Gastrocnemius medialis (tissue), 4 donors: ENCODE results near the gene MS4A18. TPM values are rescaled to one million over a fixed set of nuclear protein-coding genes. Genes with fewer than 3 reads are reported as not detected.

Experiments used
- ATAC-seq, 2 donors: fragments of 150-250 bp; one replicate each; pipeline ENCODE4 v1.9.1; 2016
- DNase-seq, 2 donors: peaks; one replicate each; pipeline ENCODE4 v3.0.0-alpha.2; 2019
- H3K27ac ChIP-seq, 4 donors: fragments of 200-600 bp; sonication (generic); 1 replicate in 1 of 4; 2 replicates in 3 of 4; pipeline ENCODE4 v1.5.1; 2016 to 2018; ENCODE audit warnings: mild to moderate bottlenecking in 2 of 4, moderate library complexity in 1 of 4
- H3K27me3 ChIP-seq, 3 donors: fragments of 200-600 bp; sonication (generic) in 2 of 3; 1 replicate in 1 of 3; 2 replicates in 2 of 3; pipeline versions ENCODE4 v1.5.1 to v1.6.0; 2016 to 2019; ENCODE audit warnings: mild to moderate bottlenecking in 1 of 3, moderate library complexity in 1 of 3
- H3K36me3 ChIP-seq, 2 donors: fragments of 200-600 bp; sonication (generic) in 1 of 2; one replicate each; pipeline ENCODE4 v1.5.1; 2017 to 2018
- H3K4me1 ChIP-seq, 2 donors: fragments of 200-600 bp; sonication (generic) in 1 of 2; one replicate each; pipeline ENCODE4 v1.5.1; 2016 to 2017; ENCODE audit warnings: mild to moderate bottlenecking in 2 of 2
- H3K4me3 ChIP-seq, 4 donors: fragments of 200-600 bp; sonication (generic) in 3 of 4; 1 replicate in 1 of 4; 2 replicates in 3 of 4; pipeline ENCODE4 v1.5.1; 2016 to 2019; ENCODE audit warnings: mild to moderate bottlenecking in 2 of 4
- H3K9me3 ChIP-seq, 3 donors: fragments of 200-600 bp; sonication (generic) in 2 of 3; 1 replicate in 1 of 3; 2 replicates in 2 of 3; pipeline ENCODE4 v1.5.1; 2016 to 2019
- CTCF ChIP-seq, 5 experiments: fragments of 450-650 bp in 3 of 5; fragments of 200-600 bp in 2 of 5; sonication (generic) in 2 of 5; IDR thresholded peaks in 4 of 5; conservative IDR thresholded peaks in 1 of 5; 1 replicate in 4 of 5; 2 replicates in 1 of 5; pipeline ENCODE4 v1.5.1; 2016 to 2019; ENCODE audit warnings: antibody characterized with exemption in 5 of 5, mild to moderate bottlenecking in 3 of 5, moderate library complexity in 3 of 5
- POLR2A ChIP-seq, 2 donors: fragments of 450-650 bp; IDR thresholded peaks; one replicate each; pipeline ENCODE4 v1.6.1; 2017; ENCODE audit warnings: antibody characterized with exemption in 2 of 2, mild to moderate bottlenecking in 2 of 2, moderate library complexity in 2 of 2
- in situ Hi-C, 4 donors: fragments of 200-750 bp; cut with MboI; loops; one replicate each; pipeline versions ENCODE4 v1.15.0 to v1.8.0; 2017; ENCODE audit warnings: low sequenced_read_pairs in 4 of 4
- intact Hi-C: fragments of 100-400 bp; cut with DNase I; formaldehyde crosslinking; loops from one replicate; pipeline ENCODE4 v1.15.1; 2023; ENCODE audit warnings: low total_unique reads
- total RNA-seq, 4 donors: library from RNA; depleted of rRNA; stranded (reverse); fragments of >200 nt; gene quantifications; one replicate each; pipeline versions ENCODE4 v1.1.0 to v1.2.3, GENCODE V29; 2016

MS4A18 gene
- total RNA-seq, 4 donors from 2014 or later = not detected

GRCh38 chr11:60788401-60789125 lies 64.0 kb downstream of the MS4A18 start:
- in situ Hi-C loops (no loop called here), intact Hi-C loops (no loop called here)
- DNase-seq (no peak), ATAC-seq (no peak)
- H3K27ac ChIP-seq = no peak overlapping the region
- no peak overlapping the region for H3K4me3 ChIP-seq
- H3K27me3 ChIP-seq = no peaks in the 10 kb centered on the region
- H3K4me1 ChIP-seq = no peaks in the 10 kb centered on the region
- no peaks in the 10 kb centered on the region for H3K9me3 ChIP-seq
- TF ChIP-seq CTCF (IDR thresholded peaks at IDR 0.05 in 4 of 5, conservative IDR thresholded peaks at IDR 0.05 in 1 of 5) (no peak), POLR2A (IDR thresholded peaks at IDR 0.05) (no peak)
- H3K36me3 ChIP-seq = no peaks in the 10 kb centered on the region

DNA sequence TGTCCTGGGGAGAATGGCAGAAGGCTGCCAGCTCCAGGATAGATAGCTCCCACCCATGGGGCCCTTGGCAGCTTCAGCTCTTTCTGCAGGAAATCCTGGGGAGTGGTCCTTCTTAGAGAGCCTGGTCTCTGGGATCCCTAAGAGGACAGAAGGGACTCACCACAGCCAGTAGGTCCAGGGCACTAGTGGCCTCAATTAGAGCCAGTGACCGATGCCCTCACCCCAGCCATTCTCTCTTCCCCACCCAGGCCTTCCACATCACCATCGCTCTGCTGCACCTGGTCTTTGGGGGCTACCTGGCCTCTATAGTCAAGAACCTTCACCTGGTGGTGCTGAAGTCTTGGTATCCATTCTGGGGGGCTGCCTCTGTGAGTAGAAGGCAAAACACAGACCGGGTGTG lies 66.2 kb downstream of the MS4A18 start:
- Histone ChIP-seq H3K4me3 (no peak overlapping the region), H3K4me1 (no peaks in the 10 kb centered on the region), H3K27ac (no peak overlapping the region), H3K27me3 (no peaks in the 10 kb centered on the region), H3K9me3 (no peaks in the 10 kb centered on the region), H3K36me3 (no peaks in the 10 kb centered on the region)
- no peak for ATAC-seq
- in situ Hi-C loops (no loop called here), intact Hi-C loops (no loop called here)
- TF ChIP-seq CTCF (IDR thresholded peaks at IDR 0.05 in 4 of 5, conservative IDR thresholded peaks at IDR 0.05 in 1 of 5) = no peak
- no peak for TF ChIP-seq POLR2A (IDR thresholded peaks at IDR 0.05)
- no peak for DNase-seq

DNA sequence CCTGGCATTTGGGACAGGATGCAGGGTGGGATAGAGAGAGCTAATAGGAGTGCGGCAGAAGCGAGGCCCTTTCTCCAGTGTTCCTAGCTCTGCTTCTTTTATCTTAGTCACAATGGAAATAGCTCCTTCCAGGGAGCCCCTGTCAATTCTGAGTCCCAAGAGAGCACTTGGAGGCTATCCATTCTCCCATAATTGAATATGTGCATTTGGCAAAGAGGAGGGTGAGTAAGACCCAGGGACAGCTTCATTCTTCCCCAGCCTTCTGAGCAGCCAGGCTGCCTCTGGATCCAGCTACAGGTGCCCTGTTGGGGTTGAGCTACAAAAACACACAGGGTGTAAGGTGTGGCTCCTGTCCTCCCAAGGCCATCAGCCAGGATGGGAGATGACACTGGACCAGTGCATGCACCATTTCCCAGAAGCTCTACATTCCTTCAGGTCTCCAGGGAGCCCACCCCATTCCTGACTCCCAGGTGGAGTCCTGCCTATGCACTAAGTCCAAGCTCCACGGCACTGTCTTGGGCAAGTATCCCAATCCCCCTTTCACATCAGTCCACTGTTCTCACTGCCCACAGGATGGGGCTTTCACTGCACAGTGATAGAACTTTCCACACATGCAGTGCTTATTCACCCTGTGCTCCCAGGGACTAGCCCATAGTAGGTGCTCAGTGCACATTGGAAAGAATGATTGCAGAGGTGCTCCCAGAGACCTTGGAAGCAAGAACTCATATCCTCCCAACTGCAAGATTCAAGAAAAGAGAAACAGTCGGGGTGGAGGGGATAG lies 66.8 kb downstream of the MS4A18 start:
- Histone ChIP-seq H3K27me3 (no peaks in the 10 kb centered on the region), H3K4me3 (no peak overlapping the region), H3K4me1 (no peaks in the 10 kb centered on the region), H3K27ac (no peak overlapping the region), H3K36me3 (no peaks in the 10 kb centered on the region), H3K9me3 (no peaks in the 10 kb centered on the region)
- in situ Hi-C loops = no loop called here
- no peak for DNase-seq
- TF ChIP-seq POLR2A (IDR thresholded peaks at IDR 0.05) = no peak
- no peak for TF ChIP-seq CTCF (IDR thresholded peaks at IDR 0.05 in 4 of 5, conservative IDR thresholded peaks at IDR 0.05 in 1 of 5)
- intact Hi-C loops = no loop called here
- no peak for ATAC-seq

GRCh38 chr11:60792521-60792920 lies 68.0 kb downstream of the MS4A18 start:
- no peak overlapping the region for H3K4me3 ChIP-seq
- no peak for ATAC-seq
- no peaks in the 10 kb centered on the region for H3K36me3 ChIP-seq
- no peak for TF ChIP-seq CTCF (IDR thresholded peaks at IDR 0.05 in 4 of 5, conservative IDR thresholded peaks at IDR 0.05 in 1 of 5)
- TF ChIP-seq POLR2A (IDR thresholded peaks at IDR 0.05) = no peak
- H3K27ac ChIP-seq = no peak overlapping the region
- intact Hi-C loops (no loop called here), in situ Hi-C loops (no loop called here)
- DNase-seq = no peak
- no peaks in the 10 kb centered on the region for H3K27me3 ChIP-seq
- H3K4me1 ChIP-seq = no peaks in the 10 kb centered on the region
- no peaks in the 10 kb centered on the region for H3K9me3 ChIP-seq

Other genes starting within 250 kb of the MS4A18 start
- gene MS4A12, start 231.9 kb upstream of the MS4A18 start, total RNA-seq = under 1 TPM in 1 of 4 donors, not detected in 3; 0.75 TPM
- not detected for gene MS4A13, start 209.3 kb upstream of the MS4A18 start, total RNA-seq
- under 1 TPM in 2 of 4 donors, not detected in 2; 0.36 to 0.44 TPM for gene MS4A8, start 25.1 kb upstream of the MS4A18 start, total RNA-seq
- not detected for gene MS4A15, start 32.1 kb downstream of the MS4A18 start, total RNA-seq
- gene MS4A10, start 60.6 kb downstream of the MS4A18 start, total RNA-seq = not detected
- 10 to 100 TPM; 23.8 to 36.2 (median 33.2) TPM for gene CCDC86, start 117.4 kb downstream of the MS4A18 start, total RNA-seq
- 1 to 10 TPM in 2 of 4 donors, under 1 TPM in 2; 0.40 to 4.3 (median 1.3) TPM for gene PTGDR2, start 131.2 kb downstream of the MS4A18 start, total RNA-seq
- gene ZP1, start 142.8 kb downstream of the MS4A18 start, total RNA-seq = not detected
- gene PRPF19, start 181.9 kb downstream of the MS4A18 start, total RNA-seq = 10 to 100 TPM; 55.5 to 75.6 (median 71.9) TPM
- gene TMEM109, start 189.4 kb downstream of the MS4A18 start, total RNA-seq = 100 to 1,000 TPM in 2 of 4 donors, 10 to 100 TPM in 2; 56.5 to 105 (median 82.6) TPM
- 1 to 10 TPM; 2.5 to 3.7 (median 3.1) TPM for gene TMEM132A, start 199.7 kb downstream of the MS4A18 start, total RNA-seq
- gene SLC15A3, start 227.5 kb downstream of the MS4A18 start, total RNA-seq = 1 to 10 TPM; 2.8 to 6.9 (median 6.0) TPM
- under 1 TPM in 2 of 4 donors, not detected in 2; 0.16 to 0.25 TPM for gene CD6, start 247.0 kb downstream of the MS4A18 start, total RNA-seq